HCT116 (cell line): ENCODE results near the gene IQSEC3. TPM values are rescaled to one million over a fixed set of nuclear protein-coding genes. Genes with fewer than 3 reads are reported as not detected.
"Not testable (repeated sequence)": the region's sequence is repeated elsewhere in the genome, so short reads cannot be mapped to it uniquely, and the experiment has no call there.

Experiments used
- ATAC-seq: fragments of 200-7000 bp; cut with Tn5 transposase; 2 replicates; pipeline ENCODE4 v1.9.1; 2020; ENCODE audit warnings: mild to moderate bottlenecking, moderate library complexity
- BruUV-seq: library from RNA; stranded (reverse); fragments of 400-500 nt; replicated peaks from 2 replicates; lab custom pipeline; 2021; lab: Mats Ljungman, UMichigan
- CTCF ChIA-PET: fragments of 300-600 bp; sonication (Branson Sonifier 250); formaldehyde crosslinking; loops from one replicate; lab custom pipeline; 2021; ENCODE audit warnings: antibody characterized with exemption; lab: Charles Lee
- POLR2A ChIA-PET: fragments of 300-600, 350-600 bp; sonication (Branson Sonifier 250); formaldehyde crosslinking; loops from one replicate; lab custom pipeline; 2021; ENCODE audit warnings: antibody characterized with exemption; lab: Charles Lee
- RAD21 ChIA-PET, 2 experiments: fragments of 300-600 bp; sonication (Branson Sonifier 250); formaldehyde crosslinking; loops; one replicate each; lab custom pipeline; 2023; ENCODE audit warnings: low total read pairs in 2 of 2; ENCODE audit not compliant: uncharacterized antibody in 2 of 2, unreplicated experiment in 2 of 2, low non-redundant PET in 1 of 2; lab: Charles Lee
- DNase-seq: peaks from one replicate; pipeline ENCODE4 v3.0.0-alpha.2; 2010; ENCODE audit warnings: low read depth, low spot score
- H2AFZ ChIP-seq: fragments of 200-600 bp; shearing (Covaris generic), sonication (generic); 2 replicates; pipeline ENCODE4 v1.6.1; 2017; ENCODE audit warnings: low read depth, mixed run types, mixed read lengths, antibody characterized with exemption, low read length; ENCODE audit not compliant: poor library complexity, severe bottlenecking
- H3K27ac ChIP-seq: 2 replicates; pipeline ENCODE4 v1.5.1; 2012; ENCODE audit warnings: low read depth, low read length
- H3K27me3 ChIP-seq: fragments of 200-600 bp; sonication (generic); 2 replicates; pipeline ENCODE4 v1.6.1; 2016; ENCODE audit warnings: mixed run types, low read length, mixed read lengths; ENCODE audit not compliant: insufficient read depth
- H3K36me3 ChIP-seq, 2 experiments: fragments of 200-500 bp in 1 of 2; fragments of 200-600 bp in 1 of 2; sonication (Bioruptor generic) in 1 of 2; sonication (generic) in 1 of 2; 2 replicates each; pipeline versions ENCODE4 v1.5.1 to v1.6.1; 2014 to 2016; ENCODE audit warnings: low read length in 2 of 2, inconsistent platforms in 1 of 2, mixed read lengths in 1 of 2, mixed run types in 1 of 2; ENCODE audit not compliant: insufficient read depth in 2 of 2, control insufficient read depth in 1 of 2
- H3K4me1 ChIP-seq, 2 experiments: fragments of 200-600 bp in 1 of 2; sonication (generic) in 1 of 2; 2 replicates each; pipeline versions ENCODE4 v1.5.1 to v1.6.1; 2012 to 2017; ENCODE audit warnings: low read length in 2 of 2, inconsistent platforms in 1 of 2, mild to moderate bottlenecking in 1 of 2, mixed read lengths in 1 of 2, mixed run types in 1 of 2, moderate library complexity in 1 of 2; ENCODE audit not compliant: insufficient read depth in 2 of 2, control insufficient read depth in 1 of 2
- H3K4me2 ChIP-seq: fragments of 200-600 bp; sonication (generic); 2 replicates; pipeline ENCODE4 v1.6.1; 2017; ENCODE audit warnings: mixed run types, low read length, mixed read lengths
- H3K4me3 ChIP-seq, 2 experiments: fragments of 200-600 bp in 1 of 2; sonication (generic) in 1 of 2; replicated peaks in 1 of 2; 2 replicates each; pipeline ENCODE4 v1.5.1; 2011 to 2016; ENCODE audit warnings: low read length in 2 of 2, control low read depth in 1 of 2, low read depth in 1 of 2, mild to moderate bottlenecking in 1 of 2, mixed read lengths in 1 of 2, mixed run types in 1 of 2
- H3K79me2 ChIP-seq: fragments of 200-600 bp; sonication (generic); 2 replicates; pipeline ENCODE4 v1.6.1; 2017; ENCODE audit warnings: mild to moderate bottlenecking, mixed run types, low read length, moderate library complexity, mixed read lengths; ENCODE audit not compliant: insufficient read depth
- H3K9ac ChIP-seq: fragments of 200-600 bp; sonication (generic); 2 replicates; pipeline ENCODE4 v1.6.1; 2016; ENCODE audit warnings: low read length, mixed read lengths
- H3K9me2 ChIP-seq: fragments of 200-600 bp; sonication (generic), shearing (Covaris generic); 2 replicates; pipeline ENCODE4 v1.6.1; 2017; ENCODE audit warnings: mixed run types, mild to moderate bottlenecking, moderate library complexity; ENCODE audit not compliant: insufficient read depth
- H3K9me3 ChIP-seq, 2 experiments: fragments of 200-500 bp in 1 of 2; fragments of 200-600 bp in 1 of 2; sonication (Bioruptor generic) in 1 of 2; sonication (generic) in 1 of 2; 2 replicates each; pipeline ENCODE4 v1.6.1; 2014 to 2017; ENCODE audit warnings: low read length in 2 of 2, mixed read lengths in 2 of 2, inconsistent platforms in 1 of 2, low read depth in 1 of 2, mild to moderate bottlenecking in 1 of 2, mixed run types in 1 of 2, moderate library complexity in 1 of 2; ENCODE audit not compliant: control insufficient read depth in 1 of 2, insufficient read depth in 1 of 2
- H4K20me1 ChIP-seq: fragments of 200-600 bp; sonication (generic), shearing (Covaris generic); 2 replicates; pipeline ENCODE4 v1.6.1; 2017; ENCODE audit warnings: mixed run types, mild to moderate bottlenecking, moderate library complexity; ENCODE audit not compliant: insufficient read depth
- ELF1 ChIP-seq: IDR thresholded peaks from 2 replicates; pipeline ENCODE4 v1.6.1; 2012; ENCODE audit warnings: low read depth, borderline replicate concordance
- EZH2 ChIP-seq: fragments of 200-600 bp; sonication (generic); IDR thresholded peaks from 2 replicates; pipeline ENCODE4 v1.6.1; 2017; ENCODE audit warnings: antibody characterized with exemption, mixed run types
- EZH2phosphoT487 ChIP-seq: fragments of 200-600 bp; IDR thresholded peaks from 2 replicates; pipeline ENCODE4 v1.6.1; 2018; ENCODE audit warnings: antibody characterized with exemption, borderline replicate concordance
- FOSL1 ChIP-seq: IDR thresholded peaks from 2 replicates; pipeline ENCODE4 v1.6.1; 2012; ENCODE audit warnings: low read depth
- JUND ChIP-seq: IDR thresholded peaks from 2 replicates; pipeline ENCODE4 v1.6.1; 2012
- POLR2A ChIP-seq: IDR thresholded peaks from 2 replicates; pipeline ENCODE4 v1.7.0; 2011; ENCODE audit warnings: borderline replicate concordance; ENCODE audit not compliant: insufficient read depth, insufficient read length; ENCODE audit errors: extremely low read depth
- POLR2AphosphoS5 ChIP-seq: IDR thresholded peaks from 2 replicates; pipeline ENCODE4 v1.6.1; 2011; ENCODE audit warnings: mild to moderate bottlenecking, low read depth, low read length, moderate library complexity
- RAD21 ChIP-seq: IDR thresholded peaks from 2 replicates; pipeline ENCODE4 v1.6.1; 2012; ENCODE audit warnings: low read depth, mild to moderate bottlenecking
- SIN3A ChIP-seq: IDR thresholded peaks from 2 replicates; pipeline ENCODE4 v1.6.1; 2012; ENCODE audit warnings: low read depth
- SP1 ChIP-seq: IDR thresholded peaks from 2 replicates; pipeline ENCODE4 v1.6.1; 2012; ENCODE audit warnings: low read depth
- TCF7L2 ChIP-seq: IDR thresholded peaks from 2 replicates; pipeline ENCODE4 v1.7.0; 2011; ENCODE audit warnings: borderline replicate concordance, inconsistent platforms; ENCODE audit not compliant: insufficient read depth, insufficient read length; ENCODE audit errors: extremely low read depth
- intact Hi-C: fragments of 100-400 bp; cut with micrococcal nuclease; formaldehyde crosslinking; loops from 2 replicates; pipeline ENCODE4 v1.10.0; 2022
- total RNA-seq: library from RNA; stranded (reverse); gene quantifications from one replicate; pipeline ENCODE4 v1.2.1, GENCODE V29; 2021; ENCODE audit not compliant: unreplicated experiment
- TF ChIP-seq, protein P1 (sequence below), 3 experiments: fragments of 200-600 bp in 1 of 3; sonication (generic) in 1 of 3; IDR thresholded peaks in 2 of 3; conservative IDR thresholded peaks in 1 of 3; 2 replicates each; pipeline ENCODE4 v1.5.1; 2012 to 2017; ENCODE audit warnings: low read depth in 2 of 3, low read length in 2 of 3, antibody characterized with exemption in 1 of 3, borderline replicate concordance in 1 of 3, control low read depth in 1 of 3, mild to moderate bottlenecking in 1 of 3, mixed read lengths in 1 of 3, mixed run types in 1 of 3, moderate library complexity in 1 of 3; ENCODE audit not compliant: insufficient read depth in 1 of 3
- TF ChIP-seq, protein P2 (sequence below): IDR thresholded peaks from 2 replicates; pipeline ENCODE4 v1.6.1; 2011; ENCODE audit warnings: mild to moderate bottlenecking, low read length, moderate library complexity; ENCODE audit not compliant: insufficient replicate concordance; ENCODE audit errors: extremely low read depth
- TF ChIP-seq, protein P3 (sequence below): IDR thresholded peaks from 2 replicates; pipeline ENCODE4 v1.6.1; 2012; ENCODE audit warnings: low read depth

Gene IQSEC3
- total RNA-seq, 1 experiment from 2014 or later = not detected

GRCh38 chr12:58832-59231, 7.7 kb upstream of the IQSEC3 start:
- ATAC-seq = no peak
- Histone ChIP-seq H3K4me2 (no peak overlapping the region), H4K20me1 (no peaks in the 10 kb centered on the region), H3K9ac (no peak overlapping the region), H3K27me3 (peaks cover 58% of the 10 kb centered on the region), H2AFZ (no peak overlapping the region), H3K4me3 (no peak overlapping the region), H3K36me3 (no peaks in the 10 kb centered on the region), H3K9me3 (peaks cover 0 to 3% of the 10 kb centered on the region in 2 experiments; a peak in 1 of 4 replicates), H3K9me2 (no peaks in the 10 kb centered on the region), H3K4me1 (no peaks in the 10 kb centered on the region), H3K27ac (no peak overlapping the region), H3K79me2 (no peaks in the 10 kb centered on the region)
- TF ChIP-seq, protein P1, sequence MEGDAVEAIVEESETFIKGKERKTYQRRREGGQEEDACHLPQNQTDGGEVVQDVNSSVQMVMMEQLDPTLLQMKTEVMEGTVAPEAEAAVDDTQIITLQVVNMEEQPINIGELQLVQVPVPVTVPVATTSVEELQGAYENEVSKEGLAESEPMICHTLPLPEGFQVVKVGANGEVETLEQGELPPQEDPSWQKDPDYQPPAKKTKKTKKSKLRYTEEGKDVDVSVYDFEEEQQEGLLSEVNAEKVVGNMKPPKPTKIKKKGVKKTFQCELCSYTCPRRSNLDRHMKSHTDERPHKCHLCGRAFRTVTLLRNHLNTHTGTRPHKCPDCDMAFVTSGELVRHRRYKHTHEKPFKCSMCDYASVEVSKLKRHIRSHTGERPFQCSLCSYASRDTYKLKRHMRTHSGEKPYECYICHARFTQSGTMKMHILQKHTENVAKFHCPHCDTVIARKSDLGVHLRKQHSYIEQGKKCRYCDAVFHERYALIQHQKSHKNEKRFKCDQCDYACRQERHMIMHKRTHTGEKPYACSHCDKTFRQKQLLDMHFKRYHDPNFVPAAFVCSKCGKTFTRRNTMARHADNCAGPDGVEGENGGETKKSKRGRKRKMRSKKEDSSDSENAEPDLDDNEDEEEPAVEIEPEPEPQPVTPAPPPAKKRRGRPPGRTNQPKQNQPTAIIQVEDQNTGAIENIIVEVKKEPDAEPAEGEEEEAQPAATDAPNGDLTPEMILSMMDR (IDR thresholded peaks at IDR 0.05 in 2 of 3, conservative IDR thresholded peaks at IDR 0.05 in 1 of 3; ENCODE audit: borderline replicate concordance in 1 of 3, insufficient read depth in 1 of 3, low read depth in 2 of 3, low read length in 2 of 3) = no peak
- TF ChIP-seq, protein P2, sequence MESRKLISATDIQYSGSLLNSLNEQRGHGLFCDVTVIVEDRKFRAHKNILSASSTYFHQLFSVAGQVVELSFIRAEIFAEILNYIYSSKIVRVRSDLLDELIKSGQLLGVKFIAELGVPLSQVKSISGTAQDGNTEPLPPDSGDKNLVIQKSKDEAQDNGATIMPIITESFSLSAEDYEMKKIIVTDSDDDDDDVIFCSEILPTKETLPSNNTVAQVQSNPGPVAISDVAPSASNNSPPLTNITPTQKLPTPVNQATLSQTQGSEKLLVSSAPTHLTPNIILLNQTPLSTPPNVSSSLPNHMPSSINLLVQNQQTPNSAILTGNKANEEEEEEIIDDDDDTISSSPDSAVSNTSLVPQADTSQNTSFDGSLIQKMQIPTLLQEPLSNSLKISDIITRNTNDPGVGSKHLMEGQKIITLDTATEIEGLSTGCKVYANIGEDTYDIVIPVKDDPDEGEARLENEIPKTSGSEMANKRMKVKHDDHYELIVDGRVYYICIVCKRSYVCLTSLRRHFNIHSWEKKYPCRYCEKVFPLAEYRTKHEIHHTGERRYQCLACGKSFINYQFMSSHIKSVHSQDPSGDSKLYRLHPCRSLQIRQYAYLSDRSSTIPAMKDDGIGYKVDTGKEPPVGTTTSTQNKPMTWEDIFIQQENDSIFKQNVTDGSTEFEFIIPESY = no peak
- no peak for TF ChIP-seq SIN3A
- TF ChIP-seq TCF7L2 = no peak
- TF ChIP-seq SP1 = no peak
- no peak for TF ChIP-seq EZH2phosphoT487
- TF ChIP-seq JUND = no peak
- no peak for TF ChIP-seq FOSL1
- TF ChIP-seq POLR2AphosphoS5 = no peak
- TF ChIP-seq POLR2A = no peak
- TF ChIP-seq ELF1 = no peak
- TF ChIP-seq, protein P3, sequence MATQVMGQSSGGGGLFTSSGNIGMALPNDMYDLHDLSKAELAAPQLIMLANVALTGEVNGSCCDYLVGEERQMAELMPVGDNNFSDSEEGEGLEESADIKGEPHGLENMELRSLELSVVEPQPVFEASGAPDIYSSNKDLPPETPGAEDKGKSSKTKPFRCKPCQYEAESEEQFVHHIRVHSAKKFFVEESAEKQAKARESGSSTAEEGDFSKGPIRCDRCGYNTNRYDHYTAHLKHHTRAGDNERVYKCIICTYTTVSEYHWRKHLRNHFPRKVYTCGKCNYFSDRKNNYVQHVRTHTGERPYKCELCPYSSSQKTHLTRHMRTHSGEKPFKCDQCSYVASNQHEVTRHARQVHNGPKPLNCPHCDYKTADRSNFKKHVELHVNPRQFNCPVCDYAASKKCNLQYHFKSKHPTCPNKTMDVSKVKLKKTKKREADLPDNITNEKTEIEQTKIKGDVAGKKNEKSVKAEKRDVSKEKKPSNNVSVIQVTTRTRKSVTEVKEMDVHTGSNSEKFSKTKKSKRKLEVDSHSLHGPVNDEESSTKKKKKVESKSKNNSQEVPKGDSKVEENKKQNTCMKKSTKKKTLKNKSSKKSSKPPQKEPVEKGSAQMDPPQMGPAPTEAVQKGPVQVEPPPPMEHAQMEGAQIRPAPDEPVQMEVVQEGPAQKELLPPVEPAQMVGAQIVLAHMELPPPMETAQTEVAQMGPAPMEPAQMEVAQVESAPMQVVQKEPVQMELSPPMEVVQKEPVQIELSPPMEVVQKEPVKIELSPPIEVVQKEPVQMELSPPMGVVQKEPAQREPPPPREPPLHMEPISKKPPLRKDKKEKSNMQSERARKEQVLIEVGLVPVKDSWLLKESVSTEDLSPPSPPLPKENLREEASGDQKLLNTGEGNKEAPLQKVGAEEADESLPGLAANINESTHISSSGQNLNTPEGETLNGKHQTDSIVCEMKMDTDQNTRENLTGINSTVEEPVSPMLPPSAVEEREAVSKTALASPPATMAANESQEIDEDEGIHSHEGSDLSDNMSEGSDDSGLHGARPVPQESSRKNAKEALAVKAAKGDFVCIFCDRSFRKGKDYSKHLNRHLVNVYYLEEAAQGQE = no peak
- TF ChIP-seq RAD21 = no peak
- TF ChIP-seq EZH2 = no peak
- no peak for DNase-seq
- ChIA-PET POLR2A (no interaction called here), RAD21 (no interaction called here), CTCF (no interaction called here)
- intact Hi-C loops = no loop called here
- no TSS peak for BruUV-seq

GRCh38 chr12:61845-62244, 4.7 kb upstream of the IQSEC3 start:
- H3K4me3 ChIP-seq, ATAC-seq, RAD21 ChIA-PET: not testable (repeated sequence)

More at GRCh38 chr12:61845-62244, 4.7 kb upstream of the IQSEC3 start:
- H2AFZ ChIP-seq, DNase-seq, H3K27ac ChIP-seq, H3K79me2 ChIP-seq, intact Hi-C loops, CTCF ChIA-PET, H3K4me2 ChIP-seq, H3K36me3 ChIP-seq, H3K9me2 ChIP-seq, H4K20me1 ChIP-seq, H3K9me3 ChIP-seq, BruUV-seq, H3K9ac ChIP-seq, H3K4me1 ChIP-seq, POLR2A ChIA-PET: not testable (repeated sequence)
- H3K27me3 ChIP-seq = peaks cover 28% of the 10 kb centered on the region
